ENCODE data around the gene F10.

Gene F10

GRCh38 chr13:113164492-113164891 lies 41.9 kb downstream of the F10 start:
- no peak for DNase-seq
- Histone ChIP-seq H3K27ac (no peak overlapping the region), H3K36me3 (peaks cover 17% of the 10 kb centered on the region), H3K27me3 (ENCODE audit: insufficient read depth, low read depth, severe bottlenecking) (no peaks in the 10 kb centered on the region), H3K4me3 (ENCODE audit: low read depth, low read length) (no peak overlapping the region), H3K9me3 (ENCODE audit: severe bottlenecking) (no peaks in the 10 kb centered on the region)
- TF ChIP-seq, protein P1, sequence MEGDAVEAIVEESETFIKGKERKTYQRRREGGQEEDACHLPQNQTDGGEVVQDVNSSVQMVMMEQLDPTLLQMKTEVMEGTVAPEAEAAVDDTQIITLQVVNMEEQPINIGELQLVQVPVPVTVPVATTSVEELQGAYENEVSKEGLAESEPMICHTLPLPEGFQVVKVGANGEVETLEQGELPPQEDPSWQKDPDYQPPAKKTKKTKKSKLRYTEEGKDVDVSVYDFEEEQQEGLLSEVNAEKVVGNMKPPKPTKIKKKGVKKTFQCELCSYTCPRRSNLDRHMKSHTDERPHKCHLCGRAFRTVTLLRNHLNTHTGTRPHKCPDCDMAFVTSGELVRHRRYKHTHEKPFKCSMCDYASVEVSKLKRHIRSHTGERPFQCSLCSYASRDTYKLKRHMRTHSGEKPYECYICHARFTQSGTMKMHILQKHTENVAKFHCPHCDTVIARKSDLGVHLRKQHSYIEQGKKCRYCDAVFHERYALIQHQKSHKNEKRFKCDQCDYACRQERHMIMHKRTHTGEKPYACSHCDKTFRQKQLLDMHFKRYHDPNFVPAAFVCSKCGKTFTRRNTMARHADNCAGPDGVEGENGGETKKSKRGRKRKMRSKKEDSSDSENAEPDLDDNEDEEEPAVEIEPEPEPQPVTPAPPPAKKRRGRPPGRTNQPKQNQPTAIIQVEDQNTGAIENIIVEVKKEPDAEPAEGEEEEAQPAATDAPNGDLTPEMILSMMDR (IDR thresholded peaks at IDR 0.05; ENCODE audit: low read depth, low read length): no peak

GRCh38 chr13:113166266-113166665 lies 43.7 kb downstream of the F10 start:
- Histone ChIP-seq H3K27me3 (ENCODE audit: insufficient read depth, low read depth, severe bottlenecking) (no peaks in the 10 kb centered on the region), H3K4me3 (ENCODE audit: low read depth, low read length) (no peak overlapping the region), H3K36me3 (peaks cover 25% of the 10 kb centered on the region), H3K9me3 (ENCODE audit: severe bottlenecking) (no peaks in the 10 kb centered on the region), H3K27ac (no peak overlapping the region)
- no peak for DNase-seq
- TF ChIP-seq, protein P1 (IDR thresholded peaks at IDR 0.05; ENCODE audit: low read depth, low read length): no peak

DNA sequence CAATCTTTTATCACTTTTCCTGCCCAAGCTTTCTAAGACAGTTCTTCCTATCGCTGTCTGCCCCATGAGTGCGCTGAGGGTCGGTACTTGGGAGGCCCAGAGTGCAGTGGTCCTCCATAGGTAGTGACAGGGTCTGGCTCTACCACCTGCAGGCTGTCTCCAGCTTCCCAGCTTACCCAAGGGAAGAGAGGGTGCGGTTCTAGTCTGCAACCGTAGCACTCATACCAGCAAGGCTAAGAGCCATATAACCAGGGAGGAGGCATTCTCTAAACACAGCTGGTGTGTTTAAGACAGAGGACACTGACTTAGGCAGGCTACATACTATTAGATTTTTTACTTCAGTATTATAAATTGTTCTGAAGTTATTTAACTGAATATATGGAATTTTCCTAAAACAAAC lies 44.1 kb downstream of the F10 start:
- Histone ChIP-seq H3K9me3 (ENCODE audit: severe bottlenecking) (no peaks in the 10 kb centered on the region), H3K27ac (no peak overlapping the region), H3K27me3 (ENCODE audit: insufficient read depth, low read depth, severe bottlenecking) (no peaks in the 10 kb centered on the region), H3K36me3 (peaks cover 29% of the 10 kb centered on the region), H3K4me3 (ENCODE audit: low read depth, low read length) (no peak overlapping the region)
- TF ChIP-seq, protein P1 (IDR thresholded peaks at IDR 0.05; ENCODE audit: low read depth, low read length): no peak
- no peak for DNase-seq

- TF ChIP-seq, protein P1 (IDR thresholded peaks at IDR 0.05; ENCODE audit: low read depth, low read length): no peak
- Histone ChIP-seq H3K9me3 (ENCODE audit: severe bottlenecking) (no peaks in the 10 kb centered on the region), H3K36me3 (peaks cover 34% of the 10 kb centered on the region), H3K27ac (no peak overlapping the region), H3K27me3 (ENCODE audit: insufficient read depth, low read depth, severe bottlenecking) (no peaks in the 10 kb centered on the region), H3K4me3 (ENCODE audit: low read depth, low read length) (no peak overlapping the region)
- DNase-seq: no peak
These were observed 44.6 kb downstream of the F10 start for GRCh38 chr13:113167155-113167554.

GRCh38 chr13:113167575-113167974 lies 45.0 kb downstream of the F10 start:
- no peak overlapping the region for H3K4me3 ChIP-seq (ENCODE audit: low read depth, low read length)
- no peaks in the 10 kb centered on the region for H3K27me3 ChIP-seq (ENCODE audit: insufficient read depth, low read depth, severe bottlenecking)
- H3K9me3 ChIP-seq (ENCODE audit: severe bottlenecking): no peaks in the 10 kb centered on the region
- TF ChIP-seq, protein P1 (IDR thresholded peaks at IDR 0.05; ENCODE audit: low read depth, low read length): no peak
- H3K36me3 ChIP-seq: peaks cover 36% of the 10 kb centered on the region
- no peak for DNase-seq
- no peak overlapping the region for H3K27ac ChIP-seq

GRCh38 chr13:113168211-113168610 lies 45.6 kb downstream of the F10 start:
- TF ChIP-seq, protein P1 (IDR thresholded peaks at IDR 0.05; ENCODE audit: low read depth, low read length): no peak
- Histone ChIP-seq H3K27me3 (ENCODE audit: insufficient read depth, low read depth, severe bottlenecking) (no peaks in the 10 kb centered on the region), H3K9me3 (ENCODE audit: severe bottlenecking) (no peaks in the 10 kb centered on the region), H3K4me3 (ENCODE audit: low read depth, low read length) (no peak overlapping the region), H3K27ac (no peak overlapping the region), H3K36me3 (peaks cover 40% of the 10 kb centered on the region)
- DNase-seq: no peak

Measured in WERI-Rb-1 (cell line).